ENCODE measurements around the gene FLT3.
"Not testable (repeated sequence)": the region's sequence is repeated elsewhere in the genome, so short reads cannot be mapped to it uniquely, and the experiment has no call there.

FLT3 gene

GRCh38 chr13:28044608-28045007 is 55.8 kb downstream of the FLT3 start:
- DNase-seq (ENCODE audit: low read depth, low spot score): no peak

GRCh38 chr13:28043224-28043623 is 57.2 kb downstream of the FLT3 start:
- no peak for DNase-seq (ENCODE audit: low read depth, low spot score)

GRCh38 chr13:28041501-28041900 is 58.9 kb downstream of the FLT3 start:
- DNase-seq (ENCODE audit: low read depth, low spot score): no peak

GRCh38 chr13:28041031-28041461 is 59.3 kb downstream of the FLT3 start:
- DNase-seq (ENCODE audit: low read depth, low spot score): no peak

GRCh38 chr13:28037399-28037798 is 63.0 kb downstream of the FLT3 start:
- no peak for DNase-seq (ENCODE audit: low read depth, low spot score)

- no peak for DNase-seq (ENCODE audit: low read depth, low spot score)
Observed at GRCh38 chr13:28035146-28035782, 65.1 kb downstream of the FLT3 start.

GRCh38 chr13:28033894-28034655 is 66.3 kb downstream of the FLT3 start:
- no peak for DNase-seq (ENCODE audit: low read depth, low spot score)

- DNase-seq (ENCODE audit: low read depth, low spot score): not testable (repeated sequence)
Observed at GRCh38 chr13:28032438-28032837, 67.9 kb downstream of the FLT3 start.

- no peak for DNase-seq (ENCODE audit: low read depth, low spot score)
Observed at GRCh38 chr13:28031896-28032288, 68.5 kb downstream of the FLT3 start.

- DNase-seq (ENCODE audit: low read depth, low spot score): no peak
Observed at GRCh38 chr13:28031220-28031895, 69.0 kb downstream of the FLT3 start.

- DNase-seq (ENCODE audit: low read depth, low spot score): no peak
Observed at GRCh38 chr13:28027607-28028364, 72.6 kb downstream of the FLT3 start.

GRCh38 chr13:28027071-28027470 is 73.3 kb downstream of the FLT3 start:
- no peak for DNase-seq (ENCODE audit: low read depth, low spot score)

GRCh38 chr13:28026508-28026907 is 73.9 kb downstream of the FLT3 start:
- no peak for DNase-seq (ENCODE audit: low read depth, low spot score)

- DNase-seq (ENCODE audit: low read depth, low spot score): no peak
Observed at GRCh38 chr13:28022848-28023518, 77.4 kb downstream of the FLT3 start.

GRCh38 chr13:28014301-28014700 is 86.1 kb downstream of the FLT3 start:
- DNase-seq (ENCODE audit: low read depth, low spot score): no peak

GRCh38 chr13:28013482-28013881 is 86.9 kb downstream of the FLT3 start:
- no peak for DNase-seq (ENCODE audit: low read depth, low spot score)

- no peak for DNase-seq (ENCODE audit: low read depth, low spot score)
Observed at GRCh38 chr13:28012896-28013295, 87.5 kb downstream of the FLT3 start.

GRCh38 chr13:28012383-28012782 is 88.0 kb downstream of the FLT3 start:
- no peak for DNase-seq (ENCODE audit: low read depth, low spot score)

- no peak for DNase-seq (ENCODE audit: low read depth, low spot score)
Observed at GRCh38 chr13:28010046-28010445, 90.3 kb downstream of the FLT3 start.

GRCh38 chr13:28005016-28005415 is 95.4 kb downstream of the FLT3 start:
- not testable (repeated sequence) for DNase-seq (ENCODE audit: low read depth, low spot score)
